ENCODE measurements around the gene GLIPR1.

The GLIPR1 gene

DNA sequence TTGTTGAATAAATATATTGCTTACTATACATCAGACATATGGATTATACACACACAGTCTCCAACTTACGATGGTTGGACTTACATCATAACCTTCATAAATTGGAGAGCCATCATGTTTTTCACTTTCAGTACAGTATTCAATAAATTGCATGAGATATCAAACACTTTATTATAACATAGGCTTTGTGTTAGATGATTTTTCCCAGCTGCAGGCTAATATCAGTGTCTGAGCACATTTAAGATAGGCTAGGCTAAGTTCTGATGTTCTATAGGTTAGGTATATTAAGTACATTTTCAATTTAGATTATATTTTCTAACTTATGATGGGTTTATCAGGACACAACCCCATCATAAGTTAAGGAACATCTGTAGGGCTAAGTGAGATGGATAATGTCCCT is 48.8 kb downstream of the GLIPR1 start:
- no peak for DNase-seq (ENCODE audit: low read depth)
- H3K4me3 ChIP-seq (replicated peaks; ENCODE audit: low read depth, low read length), result no peak overlapping the region
- TF ChIP-seq, protein P1, sequence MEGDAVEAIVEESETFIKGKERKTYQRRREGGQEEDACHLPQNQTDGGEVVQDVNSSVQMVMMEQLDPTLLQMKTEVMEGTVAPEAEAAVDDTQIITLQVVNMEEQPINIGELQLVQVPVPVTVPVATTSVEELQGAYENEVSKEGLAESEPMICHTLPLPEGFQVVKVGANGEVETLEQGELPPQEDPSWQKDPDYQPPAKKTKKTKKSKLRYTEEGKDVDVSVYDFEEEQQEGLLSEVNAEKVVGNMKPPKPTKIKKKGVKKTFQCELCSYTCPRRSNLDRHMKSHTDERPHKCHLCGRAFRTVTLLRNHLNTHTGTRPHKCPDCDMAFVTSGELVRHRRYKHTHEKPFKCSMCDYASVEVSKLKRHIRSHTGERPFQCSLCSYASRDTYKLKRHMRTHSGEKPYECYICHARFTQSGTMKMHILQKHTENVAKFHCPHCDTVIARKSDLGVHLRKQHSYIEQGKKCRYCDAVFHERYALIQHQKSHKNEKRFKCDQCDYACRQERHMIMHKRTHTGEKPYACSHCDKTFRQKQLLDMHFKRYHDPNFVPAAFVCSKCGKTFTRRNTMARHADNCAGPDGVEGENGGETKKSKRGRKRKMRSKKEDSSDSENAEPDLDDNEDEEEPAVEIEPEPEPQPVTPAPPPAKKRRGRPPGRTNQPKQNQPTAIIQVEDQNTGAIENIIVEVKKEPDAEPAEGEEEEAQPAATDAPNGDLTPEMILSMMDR (IDR thresholded peaks at IDR 0.05; ENCODE audit: low read length, missing control alignments), result no peak

DNA sequence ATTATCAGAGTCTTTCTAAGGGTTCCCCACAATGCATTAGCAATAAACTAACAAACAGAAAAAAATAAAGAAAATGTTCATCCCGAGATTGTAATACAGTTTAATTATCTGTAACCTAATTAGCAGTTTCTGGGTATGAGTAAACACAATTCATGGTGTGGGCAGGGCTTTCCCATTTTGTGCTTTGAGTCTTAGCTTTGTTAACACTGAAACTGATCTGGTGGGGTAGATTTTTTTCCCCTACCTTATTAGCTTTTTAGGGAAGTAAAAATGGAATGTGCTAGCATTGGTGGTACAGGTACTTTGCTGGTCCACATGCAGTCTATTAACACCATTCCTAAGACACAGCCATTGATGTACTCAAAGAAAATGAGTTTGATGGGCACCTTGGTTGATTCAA is 49.3 kb downstream of the GLIPR1 start:
- no peak overlapping the region for H3K4me3 ChIP-seq (replicated peaks; ENCODE audit: low read depth, low read length)
- no peak for DNase-seq (ENCODE audit: low read depth)
- TF ChIP-seq, protein P1 (IDR thresholded peaks at IDR 0.05; ENCODE audit: low read length, missing control alignments), result no peak

DNA sequence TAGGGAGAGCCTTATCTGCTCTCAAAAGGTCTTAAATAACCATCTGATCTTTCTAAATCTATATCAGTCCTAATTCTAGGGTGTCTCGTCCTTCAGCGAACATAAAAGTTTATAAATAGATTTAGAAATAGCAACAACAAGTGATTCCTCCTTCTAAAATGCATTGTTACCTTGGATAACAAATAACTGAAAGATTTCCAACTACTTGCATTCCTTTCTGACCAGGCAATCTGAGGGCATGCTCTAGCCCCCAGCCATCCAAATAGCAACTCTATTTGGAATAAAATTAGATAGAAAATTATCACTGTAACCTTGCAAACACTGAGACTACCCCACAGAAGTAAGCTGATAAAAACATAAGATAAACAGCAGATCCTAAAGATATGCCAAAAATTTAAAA is 52.7 kb downstream of the GLIPR1 start:
- TF ChIP-seq, protein P1 (IDR thresholded peaks at IDR 0.05; ENCODE audit: low read length, missing control alignments), result no peak
- H3K4me3 ChIP-seq (replicated peaks; ENCODE audit: low read depth, low read length), result no peak overlapping the region
- peak; percentile 14 for DNase-seq (ENCODE audit: low read depth)

DNA sequence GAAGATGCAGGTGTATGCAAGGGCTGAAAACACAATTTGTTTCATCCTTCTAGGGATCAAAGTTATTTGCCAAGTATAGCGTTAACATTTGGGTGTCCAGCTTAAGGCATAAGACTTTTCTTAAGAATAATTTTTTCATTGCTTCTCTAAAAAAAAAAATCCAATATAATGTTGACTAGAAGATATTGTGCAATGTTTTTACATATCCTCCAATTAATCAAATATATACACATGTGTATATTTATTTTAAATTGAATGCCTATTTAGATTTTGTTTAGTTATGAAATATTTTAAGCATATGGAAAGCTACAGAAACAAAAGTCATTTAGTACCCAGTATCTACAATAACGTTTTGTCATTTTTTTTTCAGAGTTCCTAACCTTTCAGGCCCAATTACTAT is 59.3 kb downstream of the GLIPR1 start:
- TF ChIP-seq, protein P1 (IDR thresholded peaks at IDR 0.05; ENCODE audit: low read length, missing control alignments), result no peak
- DNase-seq (ENCODE audit: low read depth), result no peak
- no peak overlapping the region for H3K4me3 ChIP-seq (replicated peaks; ENCODE audit: low read depth, low read length)

DNA sequence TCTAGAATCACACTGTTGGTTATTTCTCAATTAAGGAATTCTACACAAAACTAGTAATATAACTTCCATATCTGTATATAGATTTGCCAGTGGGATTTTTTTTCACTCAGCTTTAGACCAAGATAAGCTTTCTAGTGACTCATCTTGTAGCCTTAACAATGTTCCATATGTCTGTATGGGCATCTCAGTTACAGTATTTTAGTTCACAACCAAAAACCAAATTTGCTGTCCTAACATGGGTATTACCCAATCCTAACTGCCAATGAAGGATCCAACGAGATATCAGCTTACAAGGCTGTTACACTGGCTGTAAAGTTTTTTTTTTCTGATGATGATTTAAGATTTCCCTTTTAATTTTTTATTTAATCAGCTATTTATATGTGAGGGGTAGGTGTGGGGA is 62.4 kb downstream of the GLIPR1 start:
- TF ChIP-seq, protein P1 (IDR thresholded peaks at IDR 0.05; ENCODE audit: low read length, missing control alignments), result no peak
- DNase-seq (ENCODE audit: low read depth), result peak; percentile 59
- H3K4me3 ChIP-seq (replicated peaks; ENCODE audit: low read depth, low read length), result no peak overlapping the region

DNA sequence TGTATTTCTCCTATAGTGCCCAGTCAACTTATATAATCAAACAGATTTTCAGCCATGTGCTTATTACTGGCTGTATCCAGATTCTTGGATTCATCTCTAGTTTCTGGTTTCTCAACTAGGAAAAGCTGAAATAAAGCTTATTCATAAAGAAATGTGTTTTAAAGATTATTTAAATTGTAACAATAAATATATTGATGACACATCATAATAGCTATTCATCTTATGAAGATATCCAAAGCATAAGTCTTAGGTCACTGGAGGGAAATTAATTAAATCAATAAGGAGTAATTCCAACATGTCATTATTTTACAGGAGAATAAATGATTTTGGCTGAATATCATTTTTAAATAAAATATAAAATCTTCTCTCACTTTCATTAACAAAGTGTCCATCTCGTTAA is 63.0 kb downstream of the GLIPR1 start:
- TF ChIP-seq, protein P1 (IDR thresholded peaks at IDR 0.05; ENCODE audit: low read length, missing control alignments), result no peak
- no peak for DNase-seq (ENCODE audit: low read depth)

DNA sequence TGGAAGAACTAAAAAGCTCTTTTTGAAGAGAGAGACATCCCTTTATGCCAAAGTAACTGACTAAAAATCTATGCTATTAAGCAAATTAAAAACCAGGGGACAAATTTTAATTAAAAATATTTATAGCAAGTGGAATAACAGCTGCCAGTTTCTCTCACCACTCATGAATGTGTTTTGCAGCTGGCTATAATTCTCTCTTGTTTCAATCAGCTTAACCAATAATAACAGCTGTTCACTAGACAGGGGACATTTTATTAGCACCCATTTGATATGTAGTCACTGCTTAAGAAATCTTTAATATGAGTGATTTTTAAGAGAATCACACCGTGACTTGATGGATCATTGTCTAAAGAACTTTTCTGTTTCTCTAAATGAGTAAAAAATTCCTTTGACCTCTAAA is 65.1 kb downstream of the GLIPR1 start:
- H3K4me3 ChIP-seq (replicated peaks; ENCODE audit: low read depth, low read length), result no peak overlapping the region
- TF ChIP-seq, protein P1 (IDR thresholded peaks at IDR 0.05; ENCODE audit: low read length, missing control alignments), result no peak
- no peak for DNase-seq (ENCODE audit: low read depth)

More for the DNA sequence above, 63.0 kb downstream of the GLIPR1 start:
- H3K4me3 ChIP-seq (replicated peaks; ENCODE audit: low read depth, low read length), result no peak overlapping the region
